GM12878 (cell line): Measurements from ENCODE around the gene SPOCK1. TPM values are rescaled to one million over a fixed set of nuclear protein-coding genes. Genes with fewer than 3 reads are reported as not detected.

Experiments
- ATAC-seq: fragments of 200-7000 bp; cut with Tn5 transposase; 3 replicates; pipeline ENCODE4 v1.9.1; 2020; ENCODE audit warnings: mild to moderate bottlenecking, moderate library complexity
- BruUV-seq: library from RNA; stranded (reverse); fragments of 400-500 nt; replicated peaks from 2 replicates; lab custom pipeline; 2021; lab: Mats Ljungman, UMichigan
- CTCF ChIA-PET: fragments of 300-600 bp; sonication (Branson Sonifier 250); formaldehyde crosslinking; extraction: SDS; loops from one replicate; lab custom pipeline; 2021; ENCODE audit warnings: inconsistent platforms; lab: Yijun Ruan, JAX
- POLR2A ChIA-PET: fragments of 350-600 bp; formaldehyde crosslinking; extraction: SDS; loops from one replicate; lab custom pipeline; 2021; ENCODE audit warnings: inconsistent platforms; lab: Charles Lee
- RAD21 ChIA-PET: fragments of 300-600 bp; sonication (Branson Sonifier 250); formaldehyde crosslinking; loops from one replicate; lab custom pipeline; 2023; ENCODE audit warnings: antibody characterized with exemption; ENCODE audit not compliant: unreplicated experiment; lab: Charles Lee
- SMC1A ChIA-PET: fragments of 300-600 bp; sonication (Branson Sonifier 250); formaldehyde crosslinking; loops from one replicate; lab custom pipeline; 2023; ENCODE audit not compliant: unreplicated experiment, uncharacterized antibody; lab: Charles Lee
- DNase-seq: peaks from one replicate; pipeline ENCODE4 v3.0.0-alpha.2; 2011; ENCODE audit warnings: low read depth, low spot score
- FAIRE-seq: peaks from 3 replicates; lab custom pipeline; 2011; peaks lifted over from hg19 to GRCh38; lab: Jason Lieb, UNC
- H2AFZ ChIP-seq: 2 replicates; pipeline ENCODE4 v1.6.0; 2011; ENCODE audit warnings: low read depth, low read length, control low read depth; ENCODE audit not compliant: control insufficient read depth
- H3K27ac ChIP-seq: 2 replicates; pipeline ENCODE4 v1.5.1; 2011; ENCODE audit warnings: control low read depth; ENCODE audit not compliant: control insufficient read depth, insufficient read depth
- H3K27me3 ChIP-seq, 2 experiments: replicated peaks in 1 of 2; 2 replicates each; pipeline versions ENCODE4 v1.6.0 to v1.6.1; 2011; ENCODE audit warnings: low read length in 1 of 2; ENCODE audit not compliant: control insufficient read depth in 2 of 2, insufficient read depth in 2 of 2
- H3K36me3 ChIP-seq, 2 experiments: 2 replicates each; pipeline ENCODE4 v1.5.1; 2011; ENCODE audit warnings: low read length in 1 of 2; ENCODE audit not compliant: control insufficient read depth in 2 of 2, insufficient read depth in 2 of 2
- H3K4me1 ChIP-seq: 2 replicates; pipeline ENCODE4 v1.6.1; 2011; ENCODE audit warnings: mild to moderate bottlenecking, low read length, moderate library complexity, mixed read lengths; ENCODE audit not compliant: control insufficient read depth, insufficient read depth
- H3K4me2 ChIP-seq: 2 replicates; pipeline ENCODE4 v1.6.0; 2011; ENCODE audit warnings: control low read depth; ENCODE audit not compliant: control insufficient read depth, insufficient read depth
- H3K4me3 ChIP-seq: fragments of 200-600 bp; sonication (generic); 2 replicates; pipeline ENCODE4 v1.5.1; 2016
- H3K79me2 ChIP-seq: 2 replicates; pipeline ENCODE4 v1.6.0; 2011; ENCODE audit warnings: low read length; ENCODE audit not compliant: control insufficient read depth, insufficient read depth
- H3K9ac ChIP-seq: 2 replicates; pipeline ENCODE4 v1.8.0; 2011; ENCODE audit warnings: low read length, control low read depth, mixed read lengths; ENCODE audit not compliant: control insufficient read depth, insufficient read depth
- H3K9me3 ChIP-seq: replicated peaks from 3 replicates; pipeline ENCODE4 v1.5.1; 2011; ENCODE audit warnings: mild to moderate bottlenecking, low read length; ENCODE audit not compliant: control insufficient read depth, insufficient read depth
- H4K20me1 ChIP-seq: 2 replicates; pipeline ENCODE4 v1.6.0; 2011; ENCODE audit not compliant: control insufficient read depth, insufficient read depth
- BMI1 ChIP-seq: fragments of 450-650 bp; IDR thresholded peaks from 2 replicates; pipeline ENCODE4 v1.6.1; 2016; ENCODE audit warnings: mild to moderate bottlenecking, moderate library complexity, borderline replicate concordance
- FOXK2 ChIP-seq: fragments of 450-650 bp; IDR thresholded peaks from 2 replicates; pipeline ENCODE4 v1.6.1; 2017; ENCODE audit warnings: mild to moderate bottlenecking, moderate library complexity
- IRF4 ChIP-seq: IDR thresholded peaks from 2 replicates; pipeline ENCODE4 v1.6.1; 2011; ENCODE audit warnings: low read depth, low read length
- JUNB ChIP-seq: IDR thresholded peaks from 2 replicates; pipeline ENCODE4 v1.6.1; 2016; ENCODE audit warnings: antibody characterized with exemption, mild to moderate bottlenecking
- KAT2A ChIP-seq: conservative IDR thresholded peaks from 2 replicates; pipeline ENCODE4 v1.6.1; 2011; ENCODE audit warnings: low read depth, low read length; ENCODE audit not compliant: control insufficient read depth
- MEF2B ChIP-seq: fragments of 450-650 bp; IDR thresholded peaks from 2 replicates; pipeline ENCODE4 v1.6.1; 2018; ENCODE audit warnings: mild to moderate bottlenecking, moderate library complexity; ENCODE audit not compliant: partially characterized antibody, poor library complexity, severe bottlenecking
- PAX5 ChIP-seq: IDR thresholded peaks from 2 replicates; pipeline ENCODE4 v1.6.1; 2011; ENCODE audit warnings: low read depth, low read length, borderline replicate concordance
- PKNOX1 ChIP-seq: fragments of 450-650 bp; IDR thresholded peaks from 2 replicates; pipeline ENCODE4 v1.6.1; 2016; ENCODE audit warnings: mild to moderate bottlenecking
- RBBP5 ChIP-seq: fragments of 200-600 bp; sonication (generic); conservative IDR thresholded peaks from 2 replicates; pipeline ENCODE4 v1.6.1; 2016
- SKIL ChIP-seq: fragments of 450-650 bp; IDR thresholded peaks from 2 replicates; pipeline ENCODE4 v1.6.1; 2017; ENCODE audit warnings: mild to moderate bottlenecking, low read depth, inconsistent platforms; ENCODE audit not compliant: poor library complexity, severe bottlenecking
- ZBED1 ChIP-seq: IDR thresholded peaks from 2 replicates; pipeline ENCODE4 v1.6.1; 2016; ENCODE audit warnings: borderline replicate concordance
- ZNF274 ChIP-seq: IDR thresholded peaks from one replicate; pipeline ENCODE4 v1.8.0; 2011; ENCODE audit not compliant: insufficient read length, insufficient read depth
- ZNF592 ChIP-seq: fragments of 450-650 bp; IDR thresholded peaks from 2 replicates; pipeline ENCODE4 v1.6.1; 2017; ENCODE audit warnings: mild to moderate bottlenecking, moderate library complexity
- WGBS: methylation state at CpG from one replicate; pipeline ENCODE4 v1.1.6; 2016; ENCODE audit warnings: low lambda C conversion rate; ENCODE audit not compliant: insufficient replicate concordance, insufficient coverage; ENCODE audit errors: missing lambda C conversion rate; 5-methylcytosine and 5-hydroxymethylcytosine counted together
- in situ Hi-C: fragments of 300-500 bp; cut with MboI; formaldehyde crosslinking; loops from 9 replicates; pipeline ENCODE4 v1.14.3; 2018; ENCODE audit warnings: mixed read lengths
- intact Hi-C: fragments of 100-400 bp; cut with micrococcal nuclease; formaldehyde crosslinking; loops from one replicate; pipeline ENCODE4 v1.14.2; 2022; ENCODE audit not compliant: unreplicated experiment
- polyA plus RNA-seq, 11 experiments: library from polyadenylated mRNA; depleted of rRNA in 4 of 11; unstranded in 6 of 11; stranded (reverse) in 5 of 11; fragments of >200 nt; fragmentation: Nextera tagmentation in 4 of 11; fragmentation: Illumina TruSeq in 1 of 11; extraction: Ambion mirVana in 4 of 11; extraction: Trizol in 1 of 11; gene quantifications; 1 replicate in 1 of 11; 2 replicates in 10 of 11; pipeline versions ENCODE4 v1.2.1 to v1.2.3, GENCODE V29; 2011 to 2016; ENCODE audit warnings: inconsistent platforms in 2 of 11, missing spikeins in 2 of 11, low read depth in 1 of 11
- total RNA-seq, 4 experiments: library from RNA; depleted of rRNA in 3 of 4; stranded (reverse); fragments of >200 nt in 3 of 4; fragmentation: Illumina TruSeq in 1 of 4; extraction: Trizol in 1 of 4; gene quantifications; 2 replicates each; pipeline versions ENCODE4 v1.2.1 to v1.2.3, GENCODE V29; 2013 to 2021

Gene SPOCK1
- total and polyA plus RNA-seq, 10 of the 15 experiments (the other 5 are each of a cell fraction or from before 2014, with no cell fraction given): 0.06 to 0.68 (median 0.25) TPM; not detected in 3

GRCh38 chr5:137195483-137195882, 303.6 kb downstream of the SPOCK1 start:
- H3K9me3 ChIP-seq: no peaks in the 10 kb centered on the region
- H3K4me3 ChIP-seq: no peak overlapping the region
- no peak for TF ChIP-seq KAT2A
- TF ChIP-seq PAX5: no peak
- no peak for TF ChIP-seq PKNOX1
- TF ChIP-seq IRF4: no peak
- no peak for TF ChIP-seq ZNF592
- no peak for TF ChIP-seq JUNB
- no peak for TF ChIP-seq SKIL
- TF ChIP-seq MEF2B: no peak
- TF ChIP-seq ZNF274: no peak
- TF ChIP-seq FOXK2: no peak
- no peak for TF ChIP-seq BMI1
- no peak for TF ChIP-seq ZBED1
- no peak for TF ChIP-seq RBBP5
- RAD21 ChIA-PET: no interaction called here
- no peaks in the 10 kb centered on the region for H3K4me1 ChIP-seq
- ATAC-seq: no peak
- no peak overlapping the region for H3K9ac ChIP-seq
- peaks cover 0 to 3% of the 10 kb centered on the region in 2 experiments; a peak in 1 of 4 replicates for H3K27me3 ChIP-seq
- WGBS: 53% methylated on average over 2 of the region's 2 CpGs
- no peak overlapping the region for H3K4me2 ChIP-seq
- no peaks in the 10 kb centered on the region for H3K36me3 ChIP-seq
- POLR2A ChIA-PET: no interaction called here
- no peak overlapping the region for H3K27ac ChIP-seq
- no peaks in the 10 kb centered on the region for H3K79me2 ChIP-seq
- no peak overlapping the region for H2AFZ ChIP-seq
- no peaks in the 10 kb centered on the region for H4K20me1 ChIP-seq
- FAIRE-seq: no peak
- DNase-seq: no peak
- SMC1A ChIA-PET: no interaction called here
- CTCF ChIA-PET: no interaction called here
- BruUV-seq: no TSS peak
- intact Hi-C loops (no loop called here), in situ Hi-C loops (no loop called here)
